Measurements from ENCODE around the gene C2orf68. TPM values are rescaled to one million over a fixed set of nuclear protein-coding genes. Genes with fewer than 3 reads are reported as not detected.

Gene C2orf68
- total RNA-seq, 1 experiment from 2014 or later, result 26.6 TPM

DNA sequence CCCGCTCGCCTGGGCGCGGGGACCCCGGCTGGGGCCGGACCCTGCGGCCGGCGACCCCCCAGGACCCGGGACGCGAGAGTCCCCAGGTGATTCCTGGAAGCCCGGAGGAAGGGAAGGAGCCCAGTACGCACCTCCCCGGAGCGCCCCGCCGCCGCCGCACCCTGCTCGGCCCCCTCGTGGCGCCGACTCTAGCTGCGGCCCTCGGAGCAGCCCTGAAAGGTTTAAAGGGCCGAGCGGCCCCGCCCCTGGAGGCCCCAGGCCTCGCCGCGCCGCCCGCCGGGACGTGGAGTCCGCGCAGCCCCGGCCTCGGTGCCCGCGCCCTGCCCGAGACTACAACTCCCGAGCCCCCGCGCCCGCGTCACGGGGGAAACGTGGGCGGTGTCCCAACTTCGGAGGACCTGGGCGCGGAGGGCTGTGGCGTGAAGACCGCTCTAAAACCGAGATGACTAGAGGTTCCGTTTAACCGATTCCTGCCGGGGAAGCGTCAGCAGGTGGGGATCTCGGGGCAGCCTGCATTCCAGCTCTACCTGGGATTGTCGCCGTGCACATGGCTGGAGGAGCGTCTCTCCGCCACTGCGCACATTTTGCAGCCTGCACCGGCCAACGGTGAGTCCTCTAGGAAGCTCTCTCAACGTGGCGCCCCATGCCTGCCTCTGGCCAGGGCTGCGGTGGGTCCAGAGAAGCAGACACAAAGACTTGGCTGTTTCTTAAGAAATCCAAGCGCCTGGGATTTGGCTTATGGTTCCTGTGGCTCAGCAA is 9.2 kb downstream of the C2orf68 start, which contains the start of gene TMEM150A:
TSS of gene TMEM150A (minus strand) at position 223 of the 759 bp plus-strand sequence. CDS start 750 bp downstream, outside the sequence.
- CTCF ChIA-PET, result interaction anchor here (0.5 kb wide), 1 partner anchor 61 kb away, joined by 3 read pairs; no protein-coding TSS in a partner anchor
- Histone ChIP-seq H2AFZ (ENCODE audit: low read length) (peak within 1 kb of the TSS; percentile 88), H3K9ac (ENCODE audit: low read length) (peak within 1 kb of the TSS; percentile 64), H3K27ac (ENCODE audit: low read length) (peak within 1 kb of the TSS; percentile 6; the same call in 1 of the 2 replicates), H3K4me3 (ENCODE audit: low read length) (peak within 1 kb of the TSS; percentile 79), H3K27me3 (ENCODE audit: low read length) (no peaks in the 10 kb centered on the region), H3K4me2 (ENCODE audit: low read length) (peak within 1 kb of the TSS; percentile 95), H3K36me3 (ENCODE audit: low read depth, low read length) (peaks cover 3% of the 10 kb centered on the region; the same call in 1 of the 2 replicates), H3K9me3 (ENCODE audit: low read length) (no peaks in the 10 kb centered on the region), H3K79me2 (ENCODE audit: low read length) (no peaks in the 10 kb centered on the region), H3F3A (ENCODE audit: low read length, unreplicated experiment) (no peaks in the 10 kb centered on the region), H3K9me2 (replicated peaks; ENCODE audit: low read length) (no peaks in the 10 kb centered on the region), H4K20me1 (ENCODE audit: low read length) (no peaks in the 10 kb centered on the region), H3K4me1 (ENCODE audit: insufficient read depth, low read length) (peaks cover 4% of the 10 kb centered on the region; the same call in 1 of the 2 replicates)
- TSS peak; percentile 32 for BruUV-seq (replicated peaks)
- POLR2A ChIA-PET (ENCODE audit: unreplicated experiment), result no interaction called here
- TF ChIP-seq, protein P1, sequence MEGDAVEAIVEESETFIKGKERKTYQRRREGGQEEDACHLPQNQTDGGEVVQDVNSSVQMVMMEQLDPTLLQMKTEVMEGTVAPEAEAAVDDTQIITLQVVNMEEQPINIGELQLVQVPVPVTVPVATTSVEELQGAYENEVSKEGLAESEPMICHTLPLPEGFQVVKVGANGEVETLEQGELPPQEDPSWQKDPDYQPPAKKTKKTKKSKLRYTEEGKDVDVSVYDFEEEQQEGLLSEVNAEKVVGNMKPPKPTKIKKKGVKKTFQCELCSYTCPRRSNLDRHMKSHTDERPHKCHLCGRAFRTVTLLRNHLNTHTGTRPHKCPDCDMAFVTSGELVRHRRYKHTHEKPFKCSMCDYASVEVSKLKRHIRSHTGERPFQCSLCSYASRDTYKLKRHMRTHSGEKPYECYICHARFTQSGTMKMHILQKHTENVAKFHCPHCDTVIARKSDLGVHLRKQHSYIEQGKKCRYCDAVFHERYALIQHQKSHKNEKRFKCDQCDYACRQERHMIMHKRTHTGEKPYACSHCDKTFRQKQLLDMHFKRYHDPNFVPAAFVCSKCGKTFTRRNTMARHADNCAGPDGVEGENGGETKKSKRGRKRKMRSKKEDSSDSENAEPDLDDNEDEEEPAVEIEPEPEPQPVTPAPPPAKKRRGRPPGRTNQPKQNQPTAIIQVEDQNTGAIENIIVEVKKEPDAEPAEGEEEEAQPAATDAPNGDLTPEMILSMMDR (conservative IDR thresholded peaks at IDR 0.05; ENCODE audit: low read depth, low read length), result no peak; the same call in 1 of the 2 replicates
- TF ChIP-seq EZH2 (IDR thresholded peaks at IDR 0.05; ENCODE audit: low read length, unreplicated experiment), result no peak
- TF ChIP-seq EZH2phosphoT487 (IDR thresholded peaks at IDR 0.05; ENCODE audit: borderline replicate concordance, low read length), result no peak
- intact Hi-C loops (cut with micrococcal nuclease), result loop anchor here (1.0 to 5.0 kb wide), 4 partner anchors 9 to 275 kb away; partner anchors contain the start of genes GGCX, TGOLN2 and VAMP5
- peak; percentile 91 for DNase-seq
- ATAC-seq, result peak; percentile 94

DNA sequence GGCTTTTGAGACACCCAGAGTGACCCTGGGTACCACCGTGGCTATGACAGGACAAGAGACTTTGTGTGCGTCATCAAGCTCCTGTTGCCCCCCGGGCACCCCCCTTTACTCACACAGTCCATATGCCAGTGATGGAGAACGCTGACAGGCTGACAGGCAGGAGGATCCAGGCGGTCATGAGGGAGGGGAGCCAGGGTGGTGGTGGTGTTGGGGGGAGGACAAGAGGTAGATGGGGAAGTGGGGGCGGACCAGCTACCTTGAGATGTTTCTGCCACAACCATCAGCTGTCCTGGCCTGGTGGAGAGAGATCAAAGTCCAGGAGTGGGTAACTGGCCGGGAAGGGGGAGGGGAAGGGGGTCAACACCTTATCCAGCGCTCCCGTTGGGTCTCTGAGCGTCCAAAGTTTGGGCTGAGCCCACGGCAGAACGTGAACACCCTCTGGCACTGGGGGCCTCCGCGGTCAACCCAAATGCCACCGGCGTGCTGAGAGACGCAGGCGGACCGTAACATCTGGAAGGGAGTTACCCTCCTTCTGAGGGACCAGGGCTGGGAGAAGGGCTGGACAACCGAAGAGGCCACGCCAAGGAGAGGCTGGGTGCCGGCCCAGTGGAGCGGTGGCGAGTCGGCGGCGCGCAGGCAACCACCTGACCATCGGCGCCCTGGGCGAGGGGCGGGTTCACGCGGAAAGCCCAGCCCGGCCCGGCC is 9.9 kb downstream of the C2orf68 start:
- H3K27ac ChIP-seq (ENCODE audit: low read length), result no peak overlapping the region

More for the DNA sequence above, 9.9 kb downstream of the C2orf68 start:
- peak; percentile 59 for ATAC-seq
- BruUV-seq (replicated peaks), result TSS peak; percentile 19
- peak overlapping the region; percentile 88 for H2AFZ ChIP-seq (ENCODE audit: low read length)
- H3K4me3 ChIP-seq (ENCODE audit: low read length), result peak overlapping the region; percentile 79
- H3K9me2 ChIP-seq (replicated peaks; ENCODE audit: low read length), result no peaks in the 10 kb centered on the region
- H3K9ac ChIP-seq (ENCODE audit: low read length), result peak overlapping the region; percentile 64
- no peaks in the 10 kb centered on the region for H3F3A ChIP-seq (ENCODE audit: low read length, unreplicated experiment)
- H3K4me1 ChIP-seq (ENCODE audit: insufficient read depth, low read length), result peaks cover 5% of the 10 kb centered on the region; the same call in 1 of the 2 replicates
- ChIA-PET CTCF (no interaction called here), POLR2A (ENCODE audit: unreplicated experiment) (no interaction called here)
- no peaks in the 10 kb centered on the region for H4K20me1 ChIP-seq (ENCODE audit: low read length)
- DNase-seq, result peak; percentile 41
- no peaks in the 10 kb centered on the region for H3K27me3 ChIP-seq (ENCODE audit: low read length)
- peak overlapping the region; percentile 95 for H3K4me2 ChIP-seq (ENCODE audit: low read length)
- H3K79me2 ChIP-seq (ENCODE audit: low read length), result peaks cover 6% of the 10 kb centered on the region
- intact Hi-C loops (cut with micrococcal nuclease), result loop anchor here (1.0 to 5.0 kb wide), 4 partner anchors 9 to 275 kb away; partner anchors contain the start of genes GGCX, TGOLN2 and VAMP5
- H3K9me3 ChIP-seq (ENCODE audit: low read length), result no peaks in the 10 kb centered on the region
- TF ChIP-seq EZH2 (IDR thresholded peaks at IDR 0.05; ENCODE audit: low read length, unreplicated experiment) (no peak), EZH2phosphoT487 (IDR thresholded peaks at IDR 0.05; ENCODE audit: borderline replicate concordance, low read length) (no peak)
- TF ChIP-seq, protein P1 (conservative IDR thresholded peaks at IDR 0.05; ENCODE audit: low read depth, low read length), result no peak
- H3K36me3 ChIP-seq (ENCODE audit: low read depth, low read length), result peaks cover 10% of the 10 kb centered on the region; the same call in 1 of the 2 replicates
